GM12801 (cell line): ENCODE data around the gene MR1.

Experiments
- CTCF ChIP-seq: IDR thresholded peaks from one replicate; pipeline ENCODE4 v1.5.1; 2011; ENCODE audit warnings: control low read depth; ENCODE audit not compliant: insufficient read length; ENCODE audit errors: extremely low read depth

MR1 gene

GRCh38 chr1:181049378-181049777, 15.6 kb downstream of the MR1 start:
- no peak for TF ChIP-seq CTCF

- TF ChIP-seq CTCF = no peak
Measured at GRCh38 chr1:181050922-181051321, 17.1 kb downstream of the MR1 start.

- TF ChIP-seq CTCF = no peak
Measured at GRCh38 chr1:181056560-181056959, 22.8 kb downstream of the MR1 start.

- no peak for TF ChIP-seq CTCF
Measured at GRCh38 chr1:181057079-181057478, 23.3 kb downstream of the MR1 start.

GRCh38 chr1:181059435-181059834, 25.7 kb downstream of the MR1 start:
- TF ChIP-seq CTCF = no peak

GRCh38 chr1:181060066-181060465, 26.3 kb downstream of the MR1 start:
- TF ChIP-seq CTCF = no peak

GRCh38 chr1:181061487-181061886, 27.7 kb downstream of the MR1 start:
- TF ChIP-seq CTCF = no peak
